ENCODE measurements around the gene TRIP10. TPM values are rescaled to one million over a fixed set of nuclear protein-coding genes. Genes with fewer than 3 reads are reported as not detected.

Gene TRIP10
- total RNA-seq, 1 donor, result 50.1 TPM

GRCh38 chr19:6736917-6737283, 2.6 kb upstream of the TRIP10 start:
- TF ChIP-seq CTCF (IDR thresholded peaks at IDR 0.05; ENCODE audit: insufficient read depth, low read depth, low read length), result peak; percentile 5
- no peak for DNase-seq (ENCODE audit: low read depth)
- peak overlapping the region; percentile 97 for H3K4me3 ChIP-seq (ENCODE audit: low read depth, low read length)

- H3K4me3 ChIP-seq (ENCODE audit: low read depth, low read length), result peak within 1 kb of the TSS; percentile 97
- peak; percentile 100 for DNase-seq (ENCODE audit: low read depth)
- no peak for TF ChIP-seq CTCF (IDR thresholded peaks at IDR 0.05; ENCODE audit: insufficient read depth, low read depth, low read length)
Observed at GRCh38 chr19:6737284-6737872, 2.1 kb upstream of the TRIP10 start, which contains the start of gene GPR108. Gene GPR108 (minus strand): TSS chr19:6737580. CDS start chr19:6737576, 4 bp downstream.

GRCh38 chr19:6737873-6738786, 1.4 kb upstream of the TRIP10 start:
- TF ChIP-seq CTCF (IDR thresholded peaks at IDR 0.05; ENCODE audit: insufficient read depth, low read depth, low read length), result peak; percentile 74
- DNase-seq (ENCODE audit: low read depth), result peak; percentile 87
- H3K4me3 ChIP-seq (ENCODE audit: low read depth, low read length), result no peak overlapping the region

- DNase-seq (ENCODE audit: low read depth), result no peak
- peak overlapping the region; percentile 55 for H3K4me3 ChIP-seq (ENCODE audit: low read depth, low read length)
- no peak for TF ChIP-seq CTCF (IDR thresholded peaks at IDR 0.05; ENCODE audit: insufficient read depth, low read depth, low read length)
Observed at GRCh38 chr19:6738787-6739389, 592 bp upstream of the TRIP10 start.

GRCh38 chr19:6739883-6740588, 556 bp downstream of the TRIP10 start:
- no peak for DNase-seq (ENCODE audit: low read depth)
- peak overlapping the region; percentile 92 for H3K4me3 ChIP-seq (ENCODE audit: low read depth, low read length)
- TF ChIP-seq CTCF (IDR thresholded peaks at IDR 0.05; ENCODE audit: insufficient read depth, low read depth, low read length), result no peak

GRCh38 chr19:6740589-6741343, 1.3 kb downstream of the TRIP10 start:
- DNase-seq (ENCODE audit: low read depth), result peak; percentile 77
- peak overlapping the region; percentile 92 for H3K4me3 ChIP-seq (ENCODE audit: low read depth, low read length)
- no peak for TF ChIP-seq CTCF (IDR thresholded peaks at IDR 0.05; ENCODE audit: insufficient read depth, low read depth, low read length)
